ENCODE measurements around the gene ATG13. TPM values are rescaled to one million over a fixed set of nuclear protein-coding genes. Genes with fewer than 3 reads are reported as not detected.

The ATG13 gene
- total RNA-seq, 2 experiments from 2014 or later, result 70.4 to 72.1 TPM

DNA sequence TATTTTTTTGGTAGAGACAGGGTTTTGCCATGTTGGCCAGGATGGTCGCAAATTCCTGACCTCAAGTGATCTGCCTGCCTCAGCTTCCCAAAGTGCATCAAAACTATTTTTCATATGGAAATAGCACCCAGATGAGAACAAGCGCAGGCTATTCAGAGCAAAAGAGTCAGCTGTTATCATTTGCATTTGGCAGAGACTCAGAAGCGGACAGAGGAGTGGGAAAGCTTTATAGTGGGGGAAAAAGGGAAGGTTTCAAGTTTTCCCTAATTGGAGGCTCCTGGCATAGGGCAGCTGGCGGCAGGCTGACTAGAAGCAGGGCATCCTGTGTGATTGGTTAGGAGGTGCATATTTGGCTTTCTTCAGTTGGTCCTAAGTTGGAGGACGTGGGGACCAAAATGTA lies 20.2 kb downstream of the ATG13 start:
- ChIA-PET CTCF (no interaction called here), POLR2A (interaction anchor here (0.6 kb wide), 1 partner anchor 20 kb away, joined by 4 read pairs; the partner anchor contains the start of genes ATG13 and HARBI1)
- H3K9me3 Mint-ChIP-seq, result peaks cover 5% of the 10 kb centered on the region
- DNase-seq, result no peak
- peaks cover 31% of the 10 kb centered on the region for H3K36me3 Mint-ChIP-seq (ENCODE audit: low read depth)
- H3K27me3 Mint-ChIP-seq, result no peaks in the 10 kb centered on the region
- peaks cover 10% of the 10 kb centered on the region for H3K4me1 Mint-ChIP-seq
- no peak overlapping the region for H3K27ac Mint-ChIP-seq
- no peak overlapping the region for H3K4me3 Mint-ChIP-seq

DNA sequence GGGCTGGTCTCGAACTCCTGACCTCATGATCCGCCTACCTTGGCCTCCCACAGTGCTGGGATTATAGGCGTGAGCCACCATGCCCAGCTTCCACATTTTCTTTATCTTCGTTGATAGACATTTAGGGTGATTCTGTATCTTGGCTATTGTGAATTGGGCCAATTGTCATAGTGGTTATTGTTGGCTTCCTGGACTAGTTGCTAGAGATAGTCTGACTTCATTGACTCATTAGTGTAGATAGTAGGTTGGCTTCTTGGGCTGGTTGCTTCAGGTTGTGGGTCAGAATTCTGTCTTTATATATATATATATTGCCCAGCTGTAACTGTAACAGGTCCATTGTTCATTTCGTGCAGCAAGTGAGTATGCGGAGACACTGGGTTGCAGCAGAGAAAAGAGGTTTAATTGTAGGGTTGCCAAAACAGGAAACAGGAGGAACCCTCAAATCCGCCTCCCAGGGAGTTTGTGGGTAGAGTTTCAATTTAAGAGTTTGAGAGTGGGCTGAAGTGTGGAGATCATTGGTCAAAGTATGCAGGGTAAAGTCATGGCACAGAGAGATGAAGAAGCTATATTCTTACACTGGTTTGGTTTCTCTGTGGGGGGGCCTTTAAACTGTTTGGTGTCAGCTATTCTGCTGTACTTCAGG lies 22.0 kb downstream of the ATG13 start:
- no peak for DNase-seq
- Mint-ChIP-seq H3K4me3 (no peak overlapping the region), H3K27me3 (no peaks in the 10 kb centered on the region), H3K27ac (no peak overlapping the region), H3K36me3 (ENCODE audit: low read depth) (peaks cover 41% of the 10 kb centered on the region), H3K9me3 (peaks cover 5% of the 10 kb centered on the region), H3K4me1 (peaks cover 9% of the 10 kb centered on the region)
- ChIA-PET CTCF (interaction anchor here (1.4 kb wide), 1 partner anchor 32 kb away, joined by 3 read pairs; no protein-coding TSS in a partner anchor), POLR2A (no interaction called here)

DNA sequence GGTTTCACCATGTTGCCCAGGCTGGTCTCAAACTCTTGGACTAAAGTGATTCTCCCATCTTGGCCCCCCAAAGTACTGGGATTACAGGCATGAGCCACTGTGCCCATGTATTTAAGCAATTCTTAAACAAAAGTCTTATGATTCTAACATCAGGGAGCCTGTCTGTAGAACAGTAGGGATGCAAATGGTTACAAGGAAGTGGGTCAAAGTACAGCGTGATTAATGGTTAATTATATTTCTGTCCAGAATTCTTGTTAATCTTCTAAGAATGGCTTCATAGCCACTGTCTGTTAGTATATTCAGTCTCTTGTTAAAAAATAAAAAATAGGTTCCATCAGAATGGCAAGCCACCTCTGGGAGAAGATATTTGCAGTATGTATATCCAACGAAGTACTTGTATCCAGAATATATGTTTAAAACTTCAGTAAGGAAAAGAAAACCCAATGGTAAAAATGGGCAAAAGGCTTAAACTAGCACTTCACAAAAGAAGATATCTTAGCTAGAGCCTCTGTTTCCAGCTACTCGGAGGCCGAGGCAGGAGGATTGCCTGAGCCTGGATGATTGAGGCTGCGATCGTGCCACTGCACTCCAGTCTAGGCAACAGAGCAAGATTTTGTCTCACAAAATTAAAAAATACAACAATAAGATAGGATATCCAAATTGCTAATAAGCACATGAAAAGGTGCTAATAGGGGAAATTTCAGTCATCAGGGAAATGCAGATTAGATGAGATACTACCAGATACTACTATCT lies 22.9 kb downstream of the ATG13 start:
- H3K9me3 Mint-ChIP-seq, result peaks cover 5% of the 10 kb centered on the region
- H3K4me1 Mint-ChIP-seq, result peaks cover 9% of the 10 kb centered on the region
- DNase-seq, result no peak
- POLR2A ChIA-PET, result no interaction called here
- H3K4me3 Mint-ChIP-seq, result no peak overlapping the region
- peaks cover 47% of the 10 kb centered on the region for H3K36me3 Mint-ChIP-seq (ENCODE audit: low read depth)
- H3K27me3 Mint-ChIP-seq, result no peaks in the 10 kb centered on the region
- H3K27ac Mint-ChIP-seq, result no peak overlapping the region
- CTCF ChIA-PET, result no interaction called here

DNA sequence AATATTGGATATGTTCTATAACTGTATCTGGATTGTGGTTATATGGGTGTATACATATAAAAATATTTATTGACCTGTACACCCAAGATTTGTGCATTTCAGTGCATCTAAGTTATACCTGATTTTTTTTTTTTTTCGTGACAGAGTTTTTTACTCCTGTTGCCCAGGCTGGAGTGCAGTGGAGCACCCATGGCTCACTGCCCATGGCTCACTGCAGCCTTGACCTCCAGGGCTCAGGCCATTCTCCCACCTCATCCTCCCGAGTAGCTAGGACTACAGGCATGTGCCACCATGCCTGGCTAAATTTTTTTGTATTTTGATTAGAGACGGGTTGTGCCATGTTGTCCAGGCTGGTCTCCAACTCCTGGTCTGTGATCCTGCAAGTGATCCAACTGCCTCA lies 24.3 kb downstream of the ATG13 start:
- peaks cover 9% of the 10 kb centered on the region for H3K4me1 Mint-ChIP-seq
- H3K27ac Mint-ChIP-seq, result no peak overlapping the region
- H3K9me3 Mint-ChIP-seq, result peaks cover 5% of the 10 kb centered on the region
- ChIA-PET POLR2A (no interaction called here), CTCF (interaction anchor here (0.7 to 1.0 kb wide), 2 partner anchors 151 to 516 kb away, joined by 4 to 6 read pairs; no protein-coding TSS in a partner anchor)
- H3K4me3 Mint-ChIP-seq, result no peak overlapping the region
- peaks cover 54% of the 10 kb centered on the region for H3K36me3 Mint-ChIP-seq (ENCODE audit: low read depth)
- DNase-seq, result no peak
- H3K27me3 Mint-ChIP-seq, result no peaks in the 10 kb centered on the region

DNA sequence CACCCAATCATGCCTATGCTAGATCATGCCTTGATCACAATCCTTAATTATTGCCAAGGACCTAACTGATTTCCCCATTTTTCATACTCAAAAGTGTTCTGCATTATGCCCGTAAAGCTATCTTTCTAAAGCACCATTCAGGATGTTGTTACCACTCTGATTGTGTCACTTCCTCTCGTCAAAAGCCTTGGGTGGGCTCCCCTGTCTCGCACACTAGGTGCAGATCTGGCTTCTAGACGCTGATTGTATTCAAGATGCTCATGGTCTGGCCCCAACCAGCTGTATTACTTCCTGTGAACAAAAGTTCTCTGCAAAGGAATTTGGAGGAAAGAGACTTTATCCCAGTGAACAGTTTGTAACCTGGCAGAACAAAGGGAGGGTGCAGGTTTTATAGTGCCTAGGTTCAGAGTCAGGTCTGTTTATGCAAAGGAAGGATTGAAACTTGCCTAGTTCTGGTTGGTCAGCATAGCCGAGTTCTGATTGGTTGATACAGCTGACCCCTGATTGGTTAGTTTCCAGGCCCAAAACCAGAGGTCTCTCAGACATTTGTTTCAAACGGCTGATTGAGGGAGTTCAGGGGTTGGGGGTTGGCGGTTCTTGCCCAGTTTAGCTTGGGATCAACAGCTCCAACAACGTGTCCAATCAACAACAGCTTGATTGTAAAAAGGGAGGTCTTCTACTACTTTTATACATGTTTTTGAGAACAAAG lies 25.4 kb downstream of the ATG13 start:
- Mint-ChIP-seq H3K4me1 (peaks cover 9% of the 10 kb centered on the region), H3K27ac (no peak overlapping the region), H3K9me3 (peaks cover 5% of the 10 kb centered on the region), H3K36me3 (ENCODE audit: low read depth) (peaks cover 57% of the 10 kb centered on the region), H3K4me3 (no peak overlapping the region), H3K27me3 (no peaks in the 10 kb centered on the region)
- DNase-seq, result no peak
- CTCF ChIA-PET, result interaction anchor here (1.0 kb wide), 1 partner anchor 152 kb away, joined by 4 read pairs; no protein-coding TSS in a partner anchor
- POLR2A ChIA-PET, result interaction anchor here (1.2 to 1.7 kb wide), 2 partner anchors 24 to 28 kb away, joined by 3 to 5 read pairs; no protein-coding TSS in a partner anchor

DNA sequence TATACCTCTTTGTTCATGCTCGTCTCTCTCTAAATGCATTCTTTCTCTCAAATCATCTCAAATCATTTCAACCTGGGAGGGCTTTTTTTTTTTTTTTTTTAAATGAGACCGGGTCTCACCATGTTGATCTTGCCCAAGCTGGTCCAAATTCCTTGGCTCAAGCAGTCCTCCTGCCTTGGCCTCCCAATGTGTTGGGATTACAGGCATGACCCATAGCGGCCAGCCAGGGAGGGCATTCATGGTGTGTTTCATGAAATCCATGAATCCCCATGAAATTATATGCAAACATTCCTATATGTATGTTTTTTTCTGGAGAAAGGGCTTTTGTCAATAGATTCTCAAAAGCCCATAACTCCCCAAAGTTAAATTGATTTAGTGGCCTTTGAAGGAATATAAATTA lies 26.2 kb downstream of the ATG13 start:
- Mint-ChIP-seq H3K9me3 (peaks cover 5% of the 10 kb centered on the region), H3K27me3 (no peaks in the 10 kb centered on the region), H3K36me3 (ENCODE audit: low read depth) (peaks cover 56% of the 10 kb centered on the region), H3K4me3 (no peak overlapping the region), H3K4me1 (peaks cover 8% of the 10 kb centered on the region), H3K27ac (no peak overlapping the region)
- POLR2A ChIA-PET, result interaction anchor here (1.2 to 1.7 kb wide), 2 partner anchors 25 to 27 kb away, joined by 3 to 5 read pairs; no protein-coding TSS in a partner anchor
- DNase-seq, result no peak
- CTCF ChIA-PET, result interaction anchor here (1.1 kb wide), 1 partner anchor 153 kb away, joined by 4 read pairs; no protein-coding TSS in a partner anchor

DNA sequence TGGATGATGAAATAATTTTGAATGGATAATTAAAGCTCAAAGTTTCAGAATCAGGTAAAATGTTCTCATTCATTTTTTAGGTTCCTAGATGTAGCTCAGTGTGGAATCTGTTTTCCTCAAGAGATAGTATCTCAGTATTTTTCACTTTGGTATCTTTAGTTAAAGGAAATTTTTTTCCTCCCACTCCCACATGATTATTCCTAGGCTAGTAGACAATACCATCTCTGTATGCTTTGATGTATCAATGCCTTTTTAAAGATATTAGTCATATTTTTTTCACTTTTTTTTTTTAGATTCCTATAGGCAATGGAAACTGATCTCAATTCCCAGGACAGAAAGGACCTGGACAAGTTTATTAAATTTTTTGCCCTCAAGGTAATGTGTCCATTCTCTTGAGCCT lies 26.6 kb downstream of the ATG13 start:
- peaks cover 8% of the 10 kb centered on the region for H3K4me1 Mint-ChIP-seq
- H3K27me3 Mint-ChIP-seq, result no peaks in the 10 kb centered on the region
- H3K27ac Mint-ChIP-seq, result no peak overlapping the region
- H3K4me3 Mint-ChIP-seq, result no peak overlapping the region
- peaks cover 55% of the 10 kb centered on the region for H3K36me3 Mint-ChIP-seq (ENCODE audit: low read depth)
- POLR2A ChIA-PET, result interaction anchor here (1.2 to 1.7 kb wide), 2 partner anchors 25 to 27 kb away, joined by 3 to 5 read pairs; no protein-coding TSS in a partner anchor
- DNase-seq, result no peak
- peaks cover 5% of the 10 kb centered on the region for H3K9me3 Mint-ChIP-seq
- CTCF ChIA-PET, result interaction anchor here (1.1 kb wide), 1 partner anchor 154 kb away, joined by 4 read pairs; no protein-coding TSS in a partner anchor

DNA sequence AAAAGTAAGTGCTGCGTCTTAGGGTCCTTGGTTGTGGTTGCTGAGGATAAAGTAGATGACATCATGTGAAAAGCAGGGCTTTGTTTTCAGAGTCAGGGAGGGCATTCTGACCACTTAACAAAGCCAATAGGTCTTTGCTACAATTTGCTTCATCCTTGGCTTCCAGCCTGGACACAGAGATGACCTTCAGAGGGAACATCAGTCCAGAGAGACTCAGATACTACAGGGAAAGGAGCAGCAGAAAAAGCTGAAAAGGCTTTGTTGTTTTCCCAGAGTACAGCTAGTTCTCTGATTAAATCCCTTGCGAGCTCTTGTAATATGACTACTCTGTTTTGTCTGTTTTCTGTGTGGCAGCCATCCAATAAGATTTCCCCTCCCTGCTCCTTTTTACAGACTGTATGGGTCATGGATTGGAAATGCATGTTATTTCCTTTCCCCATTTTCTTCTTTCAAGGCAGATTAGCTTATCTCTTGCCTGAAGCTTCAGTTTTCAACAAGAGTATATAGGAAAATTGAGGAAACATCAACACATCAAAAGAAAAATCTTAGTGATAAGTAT lies 31.9 kb downstream of the ATG13 start:
- DNase-seq, result no peak
- ChIA-PET CTCF (no interaction called here), POLR2A (interaction anchor here (2.0 kb wide), 1 partner anchor 32 kb away, joined by 5 read pairs; the partner anchor contains the start of gene ATG13)
- Mint-ChIP-seq H3K27ac (no peak overlapping the region), H3K4me3 (no peak overlapping the region), H3K36me3 (ENCODE audit: low read depth) (peaks cover 39% of the 10 kb centered on the region), H3K9me3 (no peaks in the 10 kb centered on the region), H3K4me1 (no peaks in the 10 kb centered on the region), H3K27me3 (no peaks in the 10 kb centered on the region)

DNA sequence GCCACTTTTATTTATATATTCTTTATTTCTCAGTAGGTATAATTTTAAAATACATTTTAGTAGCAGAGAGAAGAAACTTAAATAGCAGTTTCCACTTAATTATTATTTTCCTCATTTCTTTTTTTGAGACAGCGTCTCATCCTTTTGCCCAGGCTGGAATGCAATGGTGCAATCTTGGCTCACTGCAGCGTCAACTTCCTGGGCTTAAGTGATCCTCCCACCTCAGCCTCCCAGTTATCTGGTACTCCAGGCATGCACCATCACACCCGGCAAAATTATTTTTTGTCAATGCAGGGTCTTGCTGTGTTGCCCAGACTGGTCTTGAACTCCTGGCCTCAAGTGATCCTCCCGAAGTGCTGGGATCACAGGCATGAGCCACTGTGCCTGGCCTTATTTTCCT lies 38.3 kb downstream of the ATG13 start:
- no peaks in the 10 kb centered on the region for H3K9me3 Mint-ChIP-seq
- ChIA-PET POLR2A (no interaction called here), CTCF (no interaction called here)
- H3K4me1 Mint-ChIP-seq, result no peaks in the 10 kb centered on the region
- H3K27ac Mint-ChIP-seq, result no peak overlapping the region
- DNase-seq, result no peak
- peaks cover 44% of the 10 kb centered on the region for H3K36me3 Mint-ChIP-seq (ENCODE audit: low read depth)
- no peak overlapping the region for H3K4me3 Mint-ChIP-seq
- no peaks in the 10 kb centered on the region for H3K27me3 Mint-ChIP-seq

DNA sequence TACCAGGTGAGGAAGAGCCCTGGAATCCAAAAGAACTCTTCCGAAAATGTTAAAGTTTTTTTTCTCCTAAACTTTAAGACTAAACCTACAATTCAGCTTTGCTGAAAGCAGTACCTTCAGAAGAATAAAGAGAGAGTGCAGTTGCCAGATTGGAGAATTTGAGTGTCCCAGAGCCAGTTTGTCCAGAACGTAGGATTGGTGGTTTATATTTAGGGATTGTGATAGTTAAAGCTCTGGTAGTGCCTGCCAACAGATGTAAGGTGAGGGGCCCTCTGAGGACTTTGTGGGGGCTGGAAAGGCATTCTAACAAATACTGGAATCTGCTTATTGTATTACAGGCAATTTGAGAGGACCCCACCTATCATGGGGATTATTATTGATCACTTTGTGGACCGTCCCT lies 39.8 kb downstream of the ATG13 start:
- Mint-ChIP-seq H3K4me1 (no peaks in the 10 kb centered on the region), H3K27ac (no peak overlapping the region), H3K36me3 (ENCODE audit: low read depth) (peaks cover 38% of the 10 kb centered on the region), H3K27me3 (no peaks in the 10 kb centered on the region), H3K4me3 (no peak overlapping the region), H3K9me3 (no peaks in the 10 kb centered on the region)
- DNase-seq, result no peak
- ChIA-PET POLR2A (interaction anchor here (1.6 kb wide), 1 partner anchor 14 kb away, joined by 6 read pairs; no protein-coding TSS in a partner anchor), CTCF (no interaction called here)

DNA sequence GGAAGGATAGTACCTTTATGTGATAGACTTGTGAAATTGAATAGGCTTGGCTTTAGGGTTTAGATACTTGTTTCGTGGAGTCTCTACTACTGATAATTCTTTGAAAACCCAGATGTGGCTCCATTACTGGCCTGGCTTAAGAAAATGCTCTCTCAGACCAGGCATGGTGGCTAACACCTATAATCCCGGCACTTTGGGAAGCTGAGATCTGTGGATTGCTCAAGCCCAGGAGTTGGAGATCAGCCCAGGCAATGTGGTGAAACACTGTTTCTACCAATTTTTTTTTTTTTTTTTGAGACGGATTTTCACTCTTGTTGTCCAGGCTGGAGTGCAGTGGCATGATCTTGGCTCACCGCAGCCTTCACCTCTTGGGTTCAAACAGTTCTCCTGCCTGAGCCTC lies 40.9 kb downstream of the ATG13 start:
- POLR2A ChIA-PET, result no interaction called here
- no peak for DNase-seq
- peaks cover under 1% of the 10 kb centered on the region for H3K4me1 Mint-ChIP-seq
- no peak overlapping the region for H3K27ac Mint-ChIP-seq
- H3K36me3 Mint-ChIP-seq (ENCODE audit: low read depth), result peaks cover 43% of the 10 kb centered on the region
- no peak overlapping the region for H3K4me3 Mint-ChIP-seq
- no peaks in the 10 kb centered on the region for H3K27me3 Mint-ChIP-seq
- H3K9me3 Mint-ChIP-seq, result no peaks in the 10 kb centered on the region
- CTCF ChIA-PET, result no interaction called here

DNA sequence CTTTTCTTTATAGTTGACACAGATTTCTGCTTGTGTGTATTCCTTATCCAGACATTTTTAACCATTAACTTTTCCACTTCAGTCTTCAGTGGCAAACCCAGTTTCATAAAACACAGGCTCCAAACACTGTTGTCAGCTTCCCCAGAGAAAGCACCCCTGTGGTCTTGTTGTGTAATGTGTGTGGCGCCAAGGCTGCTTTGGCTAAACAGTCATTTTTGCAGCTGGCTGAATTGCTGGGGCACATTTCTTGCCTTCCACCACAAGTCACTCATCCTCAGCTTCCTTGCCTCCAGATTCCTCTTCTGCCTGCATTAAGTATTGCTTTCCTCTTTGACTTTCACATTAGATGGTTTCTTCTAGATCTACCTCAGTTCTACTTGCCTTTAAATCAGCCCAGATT lies 42.6 kb downstream of the ATG13 start:
- Mint-ChIP-seq H3K9me3 (no peaks in the 10 kb centered on the region), H3K36me3 (ENCODE audit: low read depth) (peaks cover 53% of the 10 kb centered on the region), H3K4me1 (peaks cover 5% of the 10 kb centered on the region), H3K27ac (no peak overlapping the region), H3K27me3 (no peaks in the 10 kb centered on the region), H3K4me3 (no peak overlapping the region)
- DNase-seq, result no peak
- CTCF ChIA-PET, result interaction anchor here (1.1 to 2.0 kb wide), 2 partner anchors 11 to 170 kb away, joined by 3 to 9 read pairs; no protein-coding TSS in a partner anchor
- POLR2A ChIA-PET, result no interaction called here

DNA sequence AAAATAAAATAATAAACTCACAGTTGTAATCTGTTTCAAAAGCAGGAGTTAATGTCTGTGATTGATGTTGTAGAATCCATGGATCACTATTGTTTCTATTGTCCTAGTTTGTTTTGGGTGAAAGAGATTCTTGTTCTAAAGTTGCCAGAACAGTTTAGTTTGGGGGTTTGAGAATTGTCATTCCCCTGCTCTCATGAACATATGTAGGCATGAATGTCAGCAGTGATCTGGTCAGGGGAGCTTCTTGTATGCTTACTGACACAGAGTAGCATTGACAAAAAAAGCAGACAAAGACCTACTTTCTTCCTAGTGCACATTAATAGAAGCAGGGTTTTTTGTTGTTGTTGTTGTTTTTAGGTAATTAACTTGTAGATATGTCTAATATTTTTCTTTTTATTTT lies 44.5 kb downstream of the ATG13 start:
- Mint-ChIP-seq H3K4me3 (no peak overlapping the region), H3K27me3 (no peaks in the 10 kb centered on the region), H3K4me1 (peaks cover 5% of the 10 kb centered on the region), H3K36me3 (ENCODE audit: low read depth) (peaks cover 58% of the 10 kb centered on the region), H3K27ac (no peak overlapping the region), H3K9me3 (no peaks in the 10 kb centered on the region)
- DNase-seq, result no peak
- ChIA-PET CTCF (no interaction called here), POLR2A (no interaction called here)

Measured in activated CD4-positive, alpha-beta memory T cell treated with anti-CD3 and anti-CD28 coated beads, Interleukin-2, amount 10 ng/mL, durations not matched to agents 7 days and 5 days (primary cell).